Measurements from ENCODE around the gene RHOH.
A peak's percentile ranks its signal among the peaks of the same experiment; 100 is the strongest.

The RHOH gene

DNA sequence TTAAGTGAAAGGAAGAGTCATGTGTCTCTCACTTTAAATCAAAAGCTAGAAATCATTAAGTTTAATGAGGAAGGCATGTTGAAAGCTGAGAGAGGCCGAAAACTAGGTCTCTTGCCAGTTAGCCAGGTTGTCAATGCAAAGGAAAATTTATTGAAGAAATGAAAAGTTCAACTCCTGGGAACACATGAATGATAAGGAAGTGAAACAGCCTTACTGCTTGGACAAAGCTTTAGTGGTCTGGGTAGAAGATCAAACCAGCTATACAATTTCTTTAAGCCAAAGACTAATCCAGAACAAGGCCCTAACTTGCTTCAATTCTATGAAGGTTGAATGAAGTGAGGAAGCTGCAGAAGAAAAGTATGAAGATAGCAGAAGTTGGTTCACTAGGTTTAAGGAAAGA lies 24.9 kb downstream of the RHOH start:
- no peak for DNase-seq (ENCODE audit: extremely low spot score)
- CTCF ChIA-PET: interaction anchor here (1.2 kb wide), 1 partner anchor 10 kb away, joined by 4 read pairs; no protein-coding TSS in a partner anchor
- POLR2A ChIA-PET: no interaction called here
- no peak for TF ChIP-seq L3MBTL2 (conservative IDR thresholded peaks at IDR 0.05)
- TF ChIP-seq FOXM1 (IDR thresholded peaks at IDR 0.05; ENCODE audit: borderline replicate concordance): no peak
- no peak for TF ChIP-seq CTBP1 (IDR thresholded peaks at IDR 0.05; ENCODE audit: borderline replicate concordance)
- TF ChIP-seq ARNT (IDR thresholded peaks at IDR 0.05): no peak
- TF ChIP-seq NFRKB (IDR thresholded peaks at IDR 0.05): no peak
- TF ChIP-seq LEF1 (IDR thresholded peaks at IDR 0.05; ENCODE audit: borderline replicate concordance): no peak
- TF ChIP-seq, protein P1, sequence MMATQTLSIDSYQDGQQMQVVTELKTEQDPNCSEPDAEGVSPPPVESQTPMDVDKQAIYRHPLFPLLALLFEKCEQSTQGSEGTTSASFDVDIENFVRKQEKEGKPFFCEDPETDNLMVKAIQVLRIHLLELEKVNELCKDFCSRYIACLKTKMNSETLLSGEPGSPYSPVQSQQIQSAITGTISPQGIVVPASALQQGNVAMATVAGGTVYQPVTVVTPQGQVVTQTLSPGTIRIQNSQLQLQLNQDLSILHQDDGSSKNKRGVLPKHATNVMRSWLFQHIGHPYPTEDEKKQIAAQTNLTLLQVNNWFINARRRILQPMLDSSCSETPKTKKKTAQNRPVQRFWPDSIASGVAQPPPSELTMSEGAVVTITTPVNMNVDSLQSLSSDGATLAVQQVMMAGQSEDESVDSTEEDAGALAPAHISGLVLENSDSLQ (IDR thresholded peaks at IDR 0.05): no peak
- no peak for TF ChIP-seq FOXK2 (IDR thresholded peaks at IDR 0.05)

DNA sequence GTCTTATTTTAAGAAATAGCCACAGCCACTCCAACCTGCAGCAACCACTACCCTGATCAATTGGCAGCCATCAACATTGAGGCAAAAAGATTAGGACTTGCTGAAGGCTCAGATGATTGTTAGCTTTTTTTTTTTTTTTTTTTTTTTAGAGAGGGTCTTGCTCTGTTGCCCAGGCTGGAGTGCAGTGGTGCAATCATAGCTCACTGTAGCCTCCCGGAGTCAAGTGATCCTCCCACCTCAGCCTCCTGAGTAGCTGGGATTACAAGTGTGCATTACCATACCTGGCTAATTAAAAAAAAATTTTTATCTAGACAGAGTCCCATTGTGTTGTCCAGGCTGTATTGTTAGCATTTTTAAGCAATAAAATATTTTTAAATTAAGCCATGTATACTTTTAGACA lies 26.5 kb downstream of the RHOH start:
- no peak for DNase-seq (ENCODE audit: extremely low spot score)
- POLR2A ChIA-PET: no interaction called here
- TF ChIP-seq LEF1 (IDR thresholded peaks at IDR 0.05; ENCODE audit: borderline replicate concordance) (no peak), HDGF (IDR thresholded peaks at IDR 0.05; ENCODE audit: borderline replicate concordance) (no peak), ELF4 (IDR thresholded peaks at IDR 0.05) (no peak), CTBP1 (IDR thresholded peaks at IDR 0.05; ENCODE audit: borderline replicate concordance) (no peak), BHLHE40 (IDR thresholded peaks at IDR 0.05; ENCODE audit: borderline replicate concordance) (no peak), SUZ12 (IDR thresholded peaks at IDR 0.05) (no peak), ARNT (IDR thresholded peaks at IDR 0.05) (no peak), NFRKB (IDR thresholded peaks at IDR 0.05) (no peak), FOXA1 (IDR thresholded peaks at IDR 0.05) (no peak), TARDBP (IDR thresholded peaks at IDR 0.05) (no peak), SP1 (IDR thresholded peaks at IDR 0.05) (no peak), L3MBTL2 (conservative IDR thresholded peaks at IDR 0.05) (no peak), FOXM1 (IDR thresholded peaks at IDR 0.05; ENCODE audit: borderline replicate concordance) (no peak)
- TF ChIP-seq, protein P1 (IDR thresholded peaks at IDR 0.05): no peak
- CTCF ChIA-PET: interaction anchor here (0.7 kb wide), 1 partner anchor 22 kb away, joined by 9 read pairs; no protein-coding TSS in a partner anchor

DNA sequence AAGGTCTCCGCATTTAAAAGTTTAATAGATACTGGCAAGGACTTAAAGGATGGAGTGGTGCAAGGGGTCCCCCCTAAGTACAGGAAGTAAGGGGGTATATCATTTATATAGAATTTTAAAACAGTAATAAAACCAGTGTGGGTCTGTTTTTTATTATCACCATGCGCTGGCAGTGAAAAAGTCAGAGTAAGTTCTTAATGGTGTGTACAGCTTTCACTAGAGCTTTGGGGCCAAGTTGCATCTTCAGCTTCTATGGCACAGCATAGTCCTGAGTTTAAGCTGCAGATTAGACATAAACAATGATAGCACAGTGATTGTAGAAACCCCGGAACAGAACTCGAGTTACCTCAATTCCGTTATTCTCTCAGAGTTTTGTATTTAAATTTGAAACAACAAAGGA lies 27.6 kb downstream of the RHOH start:
- POLR2A ChIA-PET: no interaction called here
- no peak for TF ChIP-seq BHLHE40 (IDR thresholded peaks at IDR 0.05; ENCODE audit: borderline replicate concordance)
- TF ChIP-seq NFRKB (IDR thresholded peaks at IDR 0.05): no peak
- TF ChIP-seq FOXK2 (IDR thresholded peaks at IDR 0.05): no peak
- TF ChIP-seq HDGF (IDR thresholded peaks at IDR 0.05; ENCODE audit: borderline replicate concordance): no peak
- TF ChIP-seq ZNF384 (IDR thresholded peaks at IDR 0.05): no peak
- TF ChIP-seq ARNT (IDR thresholded peaks at IDR 0.05): no peak
- TF ChIP-seq CTBP1 (IDR thresholded peaks at IDR 0.05; ENCODE audit: borderline replicate concordance): no peak
- no peak for TF ChIP-seq TARDBP (IDR thresholded peaks at IDR 0.05)
- DNase-seq (ENCODE audit: extremely low spot score): no peak
- CTCF ChIA-PET: no interaction called here

DNA sequence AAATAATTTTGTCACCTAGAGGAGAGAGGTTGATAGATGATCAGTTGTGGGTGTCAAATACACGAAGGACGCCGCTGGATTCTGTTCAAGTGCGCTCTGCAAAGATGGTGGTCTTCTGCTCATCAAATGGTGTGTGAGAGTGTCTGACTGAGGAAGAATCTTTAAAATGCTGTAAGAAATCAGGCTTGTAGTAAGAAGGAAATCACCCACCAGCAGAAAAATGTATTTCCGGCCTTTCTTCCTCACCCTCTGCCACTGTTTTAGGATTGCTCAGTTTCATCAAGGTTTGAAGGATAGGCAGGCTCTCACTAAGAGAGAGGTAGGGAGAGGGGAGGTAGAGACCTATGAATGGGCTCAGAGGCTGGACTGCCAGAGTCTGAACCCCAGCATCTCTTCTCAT lies 28.7 kb downstream of the RHOH start:
- ChIA-PET CTCF (no interaction called here), POLR2A (interaction anchor here (0.6 kb wide), 1 partner anchor 13 kb away, joined by 3 read pairs; no protein-coding TSS in a partner anchor)

DNA sequence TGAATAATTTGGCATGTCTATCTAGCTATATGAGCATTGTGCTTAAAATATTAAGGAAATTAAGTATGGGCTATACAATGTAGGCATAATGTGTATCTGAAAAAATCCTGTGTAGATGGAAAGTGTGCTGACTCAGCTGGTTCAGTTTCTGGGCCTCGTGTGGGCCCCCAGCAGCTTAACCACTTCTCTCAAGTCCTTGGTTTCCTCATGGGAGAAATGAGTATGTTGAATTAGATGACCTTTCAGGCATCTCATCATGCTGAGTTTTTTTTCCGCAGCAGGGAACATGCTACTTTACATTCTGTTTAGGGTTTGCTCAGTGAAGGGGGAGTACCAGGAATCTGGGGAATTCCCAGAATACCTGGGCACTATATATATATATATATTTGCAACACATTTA lies 30.5 kb downstream of the RHOH start:
- TF ChIP-seq LEF1 (IDR thresholded peaks at IDR 0.05; ENCODE audit: borderline replicate concordance) (no peak), HDGF (IDR thresholded peaks at IDR 0.05; ENCODE audit: borderline replicate concordance) (no peak), ELF4 (IDR thresholded peaks at IDR 0.05) (no peak), ARNT (IDR thresholded peaks at IDR 0.05) (no peak), TARDBP (IDR thresholded peaks at IDR 0.05) (no peak), SP1 (IDR thresholded peaks at IDR 0.05) (no peak), NFRKB (IDR thresholded peaks at IDR 0.05) (no peak), FOXK2 (IDR thresholded peaks at IDR 0.05) (no peak), SUZ12 (IDR thresholded peaks at IDR 0.05) (no peak), CTBP1 (IDR thresholded peaks at IDR 0.05; ENCODE audit: borderline replicate concordance) (no peak)
- TF ChIP-seq, protein P1 (IDR thresholded peaks at IDR 0.05): no peak
- DNase-seq (ENCODE audit: extremely low spot score): no peak
- CTCF ChIA-PET: interaction anchor here (1.1 to 1.5 kb wide), 2 partner anchors 82 to 98 kb away, joined by 4 to 5 read pairs; no protein-coding TSS in a partner anchor
- POLR2A ChIA-PET: no interaction called here

More for the DNA sequence above, 28.7 kb downstream of the RHOH start:
- no peak for DNase-seq (ENCODE audit: extremely low spot score)
- no peak for TF ChIP-seq L3MBTL2 (conservative IDR thresholded peaks at IDR 0.05)

DNA sequence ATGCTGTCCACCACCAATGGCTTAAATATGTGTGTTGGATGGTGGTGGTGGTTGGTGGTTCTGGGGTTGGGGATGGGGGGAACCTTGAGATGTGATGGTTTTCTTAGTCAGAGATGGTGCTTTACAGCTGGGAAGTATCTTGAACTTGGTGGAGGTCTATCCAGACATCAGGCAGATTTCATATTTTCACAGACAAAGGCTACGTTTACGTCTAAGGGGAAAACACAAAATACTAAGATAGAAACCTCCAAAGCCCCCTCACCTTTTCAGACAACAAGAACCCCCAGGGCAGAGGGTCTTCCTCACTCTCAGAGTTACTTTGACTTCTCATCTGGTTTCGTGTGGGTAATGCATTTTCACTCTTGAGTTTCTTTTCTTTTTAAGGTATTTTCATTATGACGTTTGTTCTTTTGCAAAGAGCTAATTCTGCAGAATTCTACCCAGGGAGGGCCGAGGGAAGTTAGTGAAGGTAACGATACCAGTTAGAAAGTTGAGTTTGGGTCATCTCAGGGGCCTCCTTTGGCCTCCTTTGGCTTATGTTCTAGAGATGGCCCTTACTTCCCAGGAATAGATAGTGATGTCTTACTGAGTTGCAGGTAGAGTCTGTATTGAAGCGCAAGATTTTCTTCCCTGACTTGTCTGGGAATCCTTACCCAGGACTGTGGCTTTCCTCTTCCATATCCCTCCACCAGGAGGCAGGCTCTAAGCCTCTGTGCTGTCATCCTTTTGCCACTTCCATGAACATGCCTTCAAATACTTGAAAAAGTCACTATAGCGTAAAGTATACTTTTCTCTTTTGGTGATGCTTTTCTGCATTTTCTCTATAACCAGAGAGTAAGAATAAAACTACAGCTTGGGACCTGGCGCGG lies 31.9 kb downstream of the RHOH start:
- ChIA-PET POLR2A (no interaction called here), CTCF (interaction anchor here (0.6 kb wide), 1 partner anchor 88 kb away, joined by 4 read pairs; no protein-coding TSS in a partner anchor)
- TF ChIP-seq NFRKB (IDR thresholded peaks at IDR 0.05) (no peak), CTBP1 (IDR thresholded peaks at IDR 0.05; ENCODE audit: borderline replicate concordance) (no peak), FOXA1 (IDR thresholded peaks at IDR 0.05) (no peak), ELF4 (IDR thresholded peaks at IDR 0.05) (no peak), BHLHE40 (IDR thresholded peaks at IDR 0.05; ENCODE audit: borderline replicate concordance) (no peak), FOXK2 (IDR thresholded peaks at IDR 0.05) (no peak), ARNT (IDR thresholded peaks at IDR 0.05) (no peak), FOXM1 (IDR thresholded peaks at IDR 0.05; ENCODE audit: borderline replicate concordance) (no peak), HDGF (IDR thresholded peaks at IDR 0.05; ENCODE audit: borderline replicate concordance) (no peak), SUZ12 (IDR thresholded peaks at IDR 0.05) (no peak), ZNF384 (IDR thresholded peaks at IDR 0.05) (no peak)
- TF ChIP-seq, protein P1 (IDR thresholded peaks at IDR 0.05): no peak
- peak; percentile 27 for DNase-seq (ENCODE audit: extremely low spot score)

Data from HEK293T (cell line).